ENCODE measurements around the gene CCDC68.

The CCDC68 gene

DNA sequence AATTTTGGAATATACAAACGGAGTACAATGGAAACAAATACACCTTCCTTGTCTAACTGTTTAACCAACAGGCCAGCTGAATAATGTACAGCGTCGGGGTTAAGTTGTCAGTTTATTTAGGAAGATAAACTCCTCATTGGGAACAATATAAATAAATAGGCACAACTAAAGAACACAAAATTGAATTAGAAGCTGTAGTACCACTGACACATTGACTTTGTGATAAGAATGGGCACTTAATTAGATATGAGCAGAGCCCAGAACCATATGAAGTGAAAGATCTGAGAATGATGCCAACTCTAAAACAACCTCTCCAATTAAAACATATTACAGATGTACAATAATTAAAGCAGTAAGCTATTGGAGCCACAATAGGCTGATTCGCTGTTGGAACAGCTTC lies 44.4 kb downstream of the CCDC68 start:
- DNase-seq: no peak

- DNase-seq: no peak
These were observed 47.7 kb downstream of the CCDC68 start for GRCh38 chr18:54911551-54911950.

GRCh38 chr18:54910161-54910919 lies 48.9 kb downstream of the CCDC68 start:
- DNase-seq: no peak

GRCh38 chr18:54909538-54909937 lies 49.7 kb downstream of the CCDC68 start:
- no peak for DNase-seq

GRCh38 chr18:54906331-54907185 lies 52.7 kb downstream of the CCDC68 start:
- DNase-seq: no peak

DNA sequence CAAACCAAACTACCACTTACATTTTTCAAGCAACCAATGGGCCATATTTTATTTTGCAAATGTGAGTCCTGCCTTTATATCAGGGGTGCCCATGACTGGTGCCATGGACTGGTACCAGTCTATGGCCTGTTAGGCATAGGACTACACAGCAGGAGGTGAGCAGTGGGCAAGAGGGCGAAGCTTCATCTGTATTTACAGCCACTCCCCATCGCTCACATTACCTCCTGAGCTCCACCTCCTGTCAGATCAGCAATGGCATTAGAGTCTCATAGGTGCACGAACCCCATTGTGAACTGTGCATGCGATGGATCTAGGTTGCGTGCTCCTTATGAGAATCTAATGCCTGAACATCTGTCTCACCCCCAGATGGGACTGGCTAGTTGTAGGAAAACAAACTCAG lies 53.6 kb downstream of the CCDC68 start:
- DNase-seq: no peak

DNA sequence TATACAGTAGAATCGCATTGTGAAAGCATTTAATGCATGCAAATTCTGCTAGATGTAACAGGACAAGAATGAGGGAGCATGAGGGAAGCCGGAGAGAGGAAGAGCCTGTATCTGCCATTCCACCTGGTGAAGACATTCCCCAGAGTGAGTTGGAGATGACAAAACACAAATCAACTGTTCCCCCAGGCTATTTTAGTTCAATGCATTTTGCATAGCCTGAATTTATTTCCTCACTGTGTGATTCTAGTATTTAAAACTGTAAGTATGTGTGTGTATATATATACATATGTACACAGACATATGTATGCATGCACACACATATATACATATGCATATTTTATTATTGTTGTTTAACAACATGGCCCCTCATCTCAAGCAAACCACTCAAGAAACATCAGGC lies 54.7 kb downstream of the CCDC68 start:
- no peak for DNase-seq

GRCh38 chr18:54900290-54900689 lies 59.0 kb downstream of the CCDC68 start:
- DNase-seq: no peak

DNA sequence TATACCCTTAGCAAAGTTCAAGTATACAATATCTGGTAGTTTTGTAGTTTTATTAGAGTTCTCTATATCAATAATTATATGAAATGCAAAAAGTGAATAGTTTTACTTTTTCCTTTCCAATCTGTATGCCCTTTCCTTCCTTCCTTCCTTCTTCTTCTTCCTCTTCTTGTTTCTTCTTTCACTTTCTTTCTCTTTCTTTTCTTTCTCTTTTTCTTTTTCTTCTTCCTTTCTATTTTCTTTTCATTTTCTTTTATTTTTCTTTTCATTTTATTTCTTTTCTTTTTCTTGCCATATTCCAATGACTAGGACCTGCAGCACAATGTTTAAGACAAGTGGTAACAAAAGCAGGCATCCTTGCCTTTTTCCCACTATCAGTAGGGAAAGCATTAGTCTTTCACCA lies 59.8 kb downstream of the CCDC68 start:
- no peak for DNase-seq

GRCh38 chr18:54888933-54889332 lies 70.3 kb downstream of the CCDC68 start:
- no peak for DNase-seq

DNA sequence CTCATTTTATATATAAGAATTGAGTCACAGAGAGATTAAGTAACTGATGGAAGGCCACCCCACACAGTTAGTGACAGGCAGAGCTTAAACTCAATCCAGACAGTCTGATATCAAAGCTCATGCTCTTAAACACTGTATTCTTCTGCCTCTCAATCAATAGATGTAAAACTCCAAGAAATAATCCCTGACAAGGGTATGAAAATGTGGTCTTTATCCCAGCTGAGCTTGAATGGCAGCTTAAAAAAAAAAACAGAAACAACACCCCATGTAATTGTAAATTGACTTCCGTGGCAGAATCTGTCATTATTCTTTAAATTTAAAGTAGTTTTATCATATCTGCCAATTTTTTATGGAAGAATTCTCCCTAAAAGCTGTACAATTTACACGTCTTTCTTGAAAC lies 70.9 kb downstream of the CCDC68 start:
- DNase-seq: no peak

DNA sequence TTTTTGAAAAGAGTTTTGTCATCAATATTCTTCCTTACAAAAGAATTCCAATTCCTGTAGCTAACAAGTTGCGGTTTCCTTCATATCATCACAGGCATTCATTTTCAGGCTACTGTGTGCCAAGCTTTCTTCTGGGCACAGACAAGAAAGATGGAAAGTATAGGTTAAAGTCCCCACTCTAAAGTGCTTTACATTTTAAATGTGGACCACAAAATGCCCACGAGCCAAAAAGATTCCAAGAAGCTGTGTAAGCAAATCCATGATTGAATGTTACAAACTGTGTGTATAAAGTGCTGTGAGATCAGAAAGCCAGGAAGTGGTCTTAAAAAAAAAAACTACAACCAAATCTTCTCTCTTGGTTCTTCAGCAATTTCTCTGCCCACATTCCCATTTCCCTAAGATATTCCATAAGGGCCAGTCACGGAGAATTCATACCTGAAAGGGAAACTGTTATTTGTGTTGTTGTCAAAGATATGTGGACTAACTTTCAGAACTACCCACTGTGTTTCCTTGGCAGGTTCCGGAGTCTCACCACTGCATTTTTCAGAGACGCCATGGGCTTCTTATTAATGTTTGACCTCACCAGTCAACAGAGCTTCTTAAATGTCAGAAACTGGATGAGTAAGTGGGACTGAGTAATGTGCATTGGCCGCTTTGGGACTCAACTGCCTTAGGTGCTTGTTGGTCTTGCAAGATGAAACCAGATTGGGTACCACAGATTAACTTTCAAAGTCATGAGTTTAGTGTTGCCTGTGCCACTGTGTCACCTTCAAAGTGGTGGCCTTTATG lies 75.3 kb downstream of the CCDC68 start:
- no peak for DNase-seq

DNA sequence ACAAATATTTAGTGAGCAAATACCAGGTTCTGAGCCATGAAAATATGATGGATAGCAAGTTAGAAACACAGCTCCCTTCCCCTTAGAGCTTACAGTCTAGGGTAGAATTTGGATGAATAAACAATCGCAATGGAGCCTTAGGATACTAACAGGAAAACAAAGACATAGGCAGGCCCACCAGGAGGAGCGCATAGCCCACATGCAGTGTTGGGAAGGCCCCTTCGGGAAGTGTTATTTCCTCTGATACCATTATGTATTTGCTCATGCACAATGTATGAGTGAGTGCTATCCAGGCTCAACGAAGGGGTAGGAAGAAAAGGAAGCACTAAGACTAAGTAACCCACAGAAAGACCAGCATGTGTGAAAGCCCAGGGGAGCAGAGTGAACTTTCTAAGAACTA lies 76.9 kb downstream of the CCDC68 start:
- DNase-seq: no peak

- no peak for DNase-seq
These were observed 78.0 kb downstream of the CCDC68 start for GRCh38 chr18:54881229-54881768.

DNA sequence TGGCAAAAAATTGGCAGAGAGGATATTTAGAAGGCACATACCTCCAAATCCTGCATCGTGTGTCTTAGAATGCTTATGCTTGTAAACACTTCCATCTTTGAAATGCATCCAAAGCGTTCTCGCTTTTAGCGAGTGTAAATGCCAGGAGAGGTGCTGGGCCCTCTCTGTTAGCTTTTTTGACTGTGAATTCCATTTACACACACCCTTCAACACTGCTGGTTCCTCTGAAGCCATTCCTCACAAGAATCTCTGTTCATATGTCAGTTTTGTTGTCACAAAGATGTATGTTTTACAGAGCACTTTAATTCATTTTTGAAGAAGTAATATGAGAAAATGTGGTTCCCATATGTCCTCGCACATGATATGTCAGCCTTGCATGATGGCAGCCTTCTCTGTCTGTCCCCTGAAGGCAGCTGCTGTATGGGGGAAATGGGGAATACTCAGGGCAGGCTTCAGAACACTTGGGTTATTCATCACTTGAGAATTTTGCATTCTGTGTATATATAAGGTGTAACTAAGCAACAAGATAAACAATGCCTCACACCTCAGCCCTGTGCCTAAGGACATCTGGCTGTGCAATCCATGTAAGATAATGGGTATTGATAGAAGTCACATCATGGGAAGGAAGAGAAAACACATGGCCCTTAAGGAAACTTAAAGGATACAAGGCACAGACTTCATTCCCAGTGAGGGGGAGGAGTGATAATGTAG lies 78.7 kb downstream of the CCDC68 start:
- DNase-seq: no peak

- DNase-seq: no peak
These were observed 79.6 kb downstream of the CCDC68 start for GRCh38 chr18:54879691-54880090.

- no peak for DNase-seq
These were observed 80.5 kb downstream of the CCDC68 start for GRCh38 chr18:54878659-54879358.

DNA sequence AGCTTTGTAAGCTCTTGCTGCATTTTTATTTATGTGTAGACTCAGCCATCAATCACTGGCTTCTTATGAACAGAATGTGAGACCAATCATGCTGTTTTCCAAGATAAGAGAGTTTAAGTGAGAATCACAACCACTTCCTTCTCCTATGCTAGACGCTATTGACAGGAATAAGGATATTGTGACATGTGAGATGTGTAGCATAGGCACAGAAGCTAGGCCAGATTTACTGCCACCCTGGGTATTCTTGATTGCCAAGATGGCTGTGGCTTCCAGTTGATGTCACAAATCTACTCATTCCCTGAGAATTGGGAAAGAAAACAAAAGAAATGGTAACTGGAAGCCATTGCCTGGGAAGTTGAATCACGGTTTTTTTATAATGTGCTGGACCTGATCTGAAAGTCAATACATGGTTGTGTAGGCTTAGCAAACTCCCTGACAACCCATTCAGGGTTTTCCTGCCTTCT lies 81.1 kb downstream of the CCDC68 start:
- DNase-seq: no peak

DNA sequence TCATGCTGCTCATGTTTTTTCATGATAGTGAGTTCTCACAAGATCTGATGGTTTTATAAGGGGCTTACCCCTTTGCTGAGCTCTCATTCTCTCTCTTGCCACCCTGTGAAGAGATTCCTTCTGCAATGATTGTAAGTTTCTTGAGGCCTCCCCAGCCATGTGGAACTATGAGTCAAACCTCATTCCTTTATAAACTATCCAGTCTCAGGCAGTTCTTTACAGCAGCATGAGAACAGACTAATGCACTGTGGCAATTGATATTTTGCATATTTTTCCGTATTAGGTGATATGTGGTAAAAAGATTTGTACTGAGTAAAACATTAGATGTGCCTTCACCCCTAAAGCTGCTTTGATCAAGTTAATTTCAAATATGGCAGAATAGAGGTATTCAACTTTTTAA lies 82.2 kb downstream of the CCDC68 start:
- no peak for DNase-seq

DNA sequence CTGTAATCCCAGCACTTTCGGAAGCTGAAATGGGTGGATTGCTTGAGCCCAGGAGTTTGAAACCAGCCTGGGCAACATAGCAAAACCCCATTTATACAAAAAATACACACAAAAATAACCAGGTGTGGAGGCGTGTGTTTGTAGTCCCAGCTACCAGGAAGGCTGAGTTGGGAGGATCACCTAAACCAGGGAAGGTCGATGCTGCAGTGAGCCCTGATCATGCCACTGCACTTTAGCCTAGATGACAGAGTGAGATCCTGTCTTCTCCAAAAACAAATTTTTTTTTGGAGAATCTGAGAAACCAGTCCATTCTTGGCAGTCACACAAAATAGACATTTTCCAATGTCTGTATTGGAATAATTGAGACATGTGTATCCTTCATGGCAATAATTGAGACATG lies 84.2 kb downstream of the CCDC68 start:
- DNase-seq: no peak

DNA sequence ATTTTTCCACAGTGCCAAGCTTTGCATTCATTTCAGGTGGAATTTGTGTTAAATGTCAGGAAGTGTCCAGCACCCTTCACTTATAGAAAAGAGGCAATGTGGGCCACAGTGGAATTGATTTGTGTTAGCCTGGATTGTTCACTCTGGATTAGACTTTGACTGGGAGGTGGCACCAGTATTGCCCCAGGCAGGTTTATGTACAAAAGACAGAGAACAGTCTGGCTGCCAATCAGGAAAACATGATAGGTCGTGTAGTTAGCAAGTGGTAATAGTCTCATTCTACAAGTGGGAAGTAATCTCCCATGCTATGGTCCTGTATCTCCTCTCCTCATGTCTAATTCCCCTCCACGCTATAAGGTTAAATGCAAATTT lies 85.4 kb downstream of the CCDC68 start:
- DNase-seq: no peak

DNA sequence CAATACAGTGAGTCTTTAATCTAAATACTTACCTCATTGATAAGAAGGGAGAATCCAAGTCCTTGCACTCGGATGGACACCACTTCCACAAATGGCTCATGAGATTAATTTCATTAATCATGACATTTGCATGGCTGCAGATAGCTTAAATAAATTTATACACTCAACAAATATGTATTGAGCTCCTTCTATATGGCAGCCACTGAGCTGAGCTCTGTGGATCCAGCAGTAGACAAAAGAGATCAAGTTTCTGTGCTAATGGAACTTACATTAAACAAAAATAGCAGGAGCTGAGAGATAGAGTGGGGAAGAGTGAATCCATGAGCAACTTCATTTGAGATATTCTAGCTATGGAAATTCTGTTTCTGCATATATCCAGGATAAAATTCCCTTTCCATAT lies 86.6 kb downstream of the CCDC68 start:
- DNase-seq: no peak

Measured in NCI-H1694 (cell line).